Middle frontal gyrus (tissue), 1 donor: ENCODE data around the gene NDUFS7.

Source experiments
- DNase-seq: peaks from one replicate; pipeline ENCODE4 v3.0.0-alpha.2; 2015; ENCODE audit warnings: low spot score; ENCODE audit errors: extremely low spot score

Gene NDUFS7

DNA sequence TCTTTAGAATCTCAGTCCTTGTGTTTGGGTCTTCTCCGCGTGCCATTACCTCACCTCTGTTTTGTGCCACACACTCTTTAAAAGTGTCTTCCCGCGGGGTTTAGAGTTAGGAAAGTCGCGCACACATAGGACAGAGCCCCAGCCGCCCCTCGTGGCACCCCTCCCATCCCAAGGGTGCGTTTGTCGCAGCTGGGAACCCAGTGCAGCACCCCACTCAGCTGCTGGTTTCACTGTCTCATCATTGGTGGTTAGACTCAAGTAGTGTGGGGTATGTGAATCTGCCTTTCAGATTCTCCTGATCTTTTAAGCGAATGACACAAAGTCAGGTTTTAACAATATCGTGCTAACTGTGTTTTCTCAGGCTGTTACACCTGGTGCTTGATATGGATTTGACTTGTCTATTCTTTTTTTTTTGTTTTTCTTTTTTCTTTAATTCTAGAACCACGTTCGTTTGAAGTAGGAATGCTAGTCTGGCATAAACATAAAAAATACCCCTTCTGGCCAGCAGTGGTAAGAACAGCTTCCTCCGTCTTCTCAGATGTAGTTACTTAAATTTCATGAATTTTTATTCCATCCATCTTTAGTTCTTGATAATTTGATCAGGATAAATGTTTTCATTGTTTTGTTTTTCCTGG is 19.5 kb upstream of the NDUFS7 start:
- DNase-seq: no peak

DNA sequence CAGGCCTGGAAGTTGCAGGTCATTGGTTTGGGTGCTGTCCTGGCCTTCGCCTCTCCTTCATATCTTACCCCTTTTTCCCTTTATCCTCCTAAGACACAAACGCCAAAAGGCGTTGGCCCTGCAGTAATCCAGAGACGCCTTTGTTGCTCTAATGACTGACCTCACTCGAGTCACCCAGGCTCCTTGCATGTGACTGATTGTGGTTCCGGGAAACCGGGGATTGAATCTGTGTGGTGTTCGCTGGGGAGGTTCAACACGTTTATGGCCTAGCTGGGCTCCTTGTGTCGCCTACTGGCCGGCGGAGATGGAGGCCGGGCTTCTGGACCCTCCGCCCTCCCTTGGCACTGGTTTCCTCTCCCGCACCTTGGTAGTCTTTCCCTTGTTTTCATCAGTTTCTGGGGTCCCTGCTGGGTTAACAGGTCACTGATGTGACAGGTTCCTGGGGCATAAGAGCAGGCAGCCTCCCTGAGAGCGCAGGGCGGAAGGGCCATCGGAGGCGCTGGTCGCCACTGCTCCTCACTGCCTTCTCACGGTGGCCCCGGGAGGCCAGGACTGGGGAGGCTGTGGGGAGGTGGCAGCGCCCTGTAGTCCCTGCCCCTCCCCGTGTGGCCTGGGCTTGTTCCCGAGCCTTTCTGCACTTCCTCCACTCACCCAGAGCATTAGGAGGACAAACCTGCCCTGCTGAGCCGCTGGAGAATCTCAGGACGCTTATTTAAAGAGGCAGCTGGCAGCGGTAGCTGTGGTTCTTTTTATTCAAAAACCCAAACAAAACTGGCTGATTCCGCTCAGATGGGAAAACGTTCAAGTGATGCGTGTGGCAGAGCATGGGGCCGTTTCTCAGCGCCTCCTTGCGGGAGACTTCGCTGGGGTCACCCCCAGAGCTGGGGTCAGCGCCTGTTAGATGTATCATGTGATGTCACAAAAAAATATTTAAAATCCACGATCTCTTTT is 18.1 kb upstream of the NDUFS7 start:
- no peak for DNase-seq

DNA sequence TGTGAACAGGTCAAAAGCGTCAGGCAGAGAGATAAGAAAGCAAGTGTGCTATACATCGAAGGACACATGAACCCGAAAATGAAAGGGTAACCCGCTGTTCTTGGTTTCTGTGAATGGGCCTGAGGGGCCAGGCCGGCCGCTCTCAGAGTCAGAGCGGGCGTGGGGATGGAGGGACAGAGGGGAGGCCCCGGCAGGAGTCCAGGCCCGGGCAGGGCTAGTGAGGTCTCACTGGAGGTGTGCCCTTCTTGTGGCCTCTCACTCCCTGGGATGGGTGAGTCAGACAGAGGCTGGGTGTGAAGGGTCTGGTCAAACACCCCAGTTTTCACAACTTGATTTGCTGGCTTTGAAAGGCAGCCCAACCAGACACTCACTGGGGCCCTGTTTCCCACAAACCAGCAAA is 17.4 kb upstream of the NDUFS7 start:
- no peak for DNase-seq

DNA sequence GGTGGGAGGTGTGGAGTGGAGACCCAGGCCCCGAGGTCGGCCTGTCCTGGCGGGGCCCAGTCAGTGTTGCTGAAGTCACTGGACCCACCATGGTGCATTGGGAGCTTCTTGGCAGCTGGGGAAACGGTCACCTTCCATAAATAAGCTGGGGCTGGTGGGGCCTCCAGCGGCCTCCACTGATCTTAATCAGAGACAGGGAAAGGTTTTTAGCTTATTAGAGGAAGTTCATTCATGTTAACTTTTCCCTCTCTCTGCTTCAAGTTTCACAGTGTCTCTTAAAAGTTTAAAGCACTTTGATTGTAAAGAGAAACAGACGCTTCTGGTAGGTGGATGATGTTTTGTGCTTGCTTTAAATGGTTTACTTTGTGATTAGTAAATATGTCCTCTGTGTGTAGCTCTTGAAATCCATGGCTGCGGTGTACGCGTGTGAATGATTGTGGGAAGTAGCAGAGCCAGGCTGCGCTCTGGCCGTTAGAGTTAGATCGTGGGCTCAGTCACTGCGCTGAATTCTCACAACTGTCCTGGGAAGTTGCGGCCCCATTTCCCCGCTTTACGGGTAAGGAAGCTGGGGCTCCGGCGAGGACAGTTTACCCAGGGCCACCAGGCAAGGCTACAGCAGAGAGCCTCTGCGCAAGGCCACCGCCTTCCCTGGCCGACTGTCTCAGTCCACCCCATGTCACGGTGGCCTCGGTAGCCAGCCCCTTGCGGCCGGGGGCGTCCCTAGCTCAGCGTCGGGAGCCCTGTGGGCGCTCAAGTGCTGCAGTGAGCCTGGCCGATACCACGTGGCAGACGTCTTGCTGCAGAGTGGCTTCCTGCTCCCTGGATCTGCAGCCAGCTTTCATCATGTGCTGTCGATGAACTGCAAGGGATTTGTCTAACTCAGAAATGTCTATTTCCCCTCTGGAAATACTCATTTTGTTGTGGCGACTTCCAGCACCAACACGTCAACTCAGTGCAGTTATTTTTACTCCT is 16.5 kb upstream of the NDUFS7 start:
- no peak for DNase-seq

DNA sequence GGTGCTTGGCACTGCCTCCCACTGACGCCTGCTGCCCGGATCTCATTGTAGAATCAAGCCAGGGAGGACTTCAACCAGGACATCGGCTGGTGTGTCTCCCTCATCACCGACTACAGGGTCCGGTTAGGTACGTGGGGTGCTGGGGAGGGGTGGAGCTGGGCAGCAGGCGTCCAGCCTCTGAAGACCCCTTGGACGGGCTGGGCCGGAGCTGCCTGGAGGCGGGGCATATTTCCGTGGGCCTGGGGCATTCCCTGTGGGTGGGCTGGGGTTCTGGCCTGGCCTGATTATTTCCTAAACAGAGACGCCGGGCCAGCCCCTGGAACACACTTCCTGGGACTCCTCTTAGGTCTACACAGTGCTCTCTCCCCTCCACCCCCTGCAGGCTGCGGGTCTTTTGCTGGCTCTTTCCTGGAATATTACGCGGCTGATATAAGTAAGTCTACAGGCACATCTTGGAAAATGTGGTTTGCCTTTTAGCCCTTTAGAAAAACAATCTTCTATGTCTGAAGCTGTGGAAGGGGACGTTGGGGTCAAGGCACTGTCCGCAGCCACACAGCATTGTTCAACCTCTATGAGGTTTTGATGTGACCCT is 14.4 kb upstream of the NDUFS7 start:
- no peak for DNase-seq

DNA sequence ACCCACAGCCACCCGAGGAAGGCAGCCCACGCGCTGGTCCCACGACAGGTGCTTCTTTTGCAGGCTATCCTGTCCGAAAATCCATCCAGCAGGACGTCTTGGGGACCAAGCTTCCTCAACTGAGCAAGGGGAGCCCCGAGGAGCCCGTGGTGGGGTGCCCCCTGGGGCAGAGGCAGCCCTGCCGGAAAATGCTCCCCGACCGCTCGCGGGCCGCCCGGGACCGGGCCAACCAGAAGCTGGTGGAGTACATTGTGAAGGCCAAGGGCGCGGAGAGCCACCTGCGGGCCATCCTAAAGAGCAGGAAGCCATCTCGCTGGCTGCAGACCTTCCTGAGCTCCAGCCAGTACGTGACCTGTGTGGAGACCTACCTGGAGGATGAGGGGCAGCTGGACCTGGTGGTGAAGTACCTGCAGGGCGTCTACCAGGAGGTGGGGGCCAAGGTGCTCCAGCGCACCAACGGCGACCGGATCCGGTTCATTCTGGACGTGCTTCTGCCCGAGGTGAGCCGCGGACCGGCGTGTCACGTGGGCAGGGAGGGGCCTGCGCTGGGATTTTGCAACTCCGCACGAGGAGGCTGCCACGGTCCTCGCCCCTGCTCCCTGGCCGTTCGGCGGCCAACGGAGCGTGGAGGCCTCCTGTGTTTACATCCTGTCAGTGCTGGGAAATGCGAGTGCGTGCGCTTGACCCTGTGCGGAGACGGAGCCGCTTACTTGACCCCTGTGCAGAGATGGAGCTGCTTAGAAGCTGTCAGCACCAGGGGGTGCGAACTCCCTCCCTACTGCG is 12.9 kb upstream of the NDUFS7 start:
- DNase-seq: no peak

DNA sequence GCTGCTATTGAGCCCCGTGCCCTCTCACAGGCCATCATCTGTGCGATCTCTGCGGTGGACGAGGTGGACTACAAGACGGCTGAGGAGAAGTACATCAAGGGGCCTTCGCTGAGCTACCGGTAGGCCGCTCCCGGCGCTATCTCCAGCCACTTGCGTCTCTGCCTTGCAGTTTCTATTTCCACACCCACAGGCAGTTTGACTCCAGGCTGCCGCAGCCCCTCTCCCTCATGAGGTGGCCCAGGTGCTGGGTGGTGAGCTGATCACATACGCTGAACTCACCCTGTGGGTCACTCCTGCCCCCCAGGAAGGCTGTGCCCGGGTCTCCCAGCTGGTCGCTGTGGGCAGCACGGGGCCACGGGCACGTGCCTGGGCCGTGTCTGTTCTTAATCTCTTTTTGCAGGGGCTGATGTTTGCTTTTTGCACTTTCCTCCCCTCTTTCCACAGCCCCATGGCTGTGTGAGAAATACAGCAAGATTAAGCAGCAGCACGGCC is 10.6 kb upstream of the NDUFS7 start:
- DNase-seq: no peak

DNA sequence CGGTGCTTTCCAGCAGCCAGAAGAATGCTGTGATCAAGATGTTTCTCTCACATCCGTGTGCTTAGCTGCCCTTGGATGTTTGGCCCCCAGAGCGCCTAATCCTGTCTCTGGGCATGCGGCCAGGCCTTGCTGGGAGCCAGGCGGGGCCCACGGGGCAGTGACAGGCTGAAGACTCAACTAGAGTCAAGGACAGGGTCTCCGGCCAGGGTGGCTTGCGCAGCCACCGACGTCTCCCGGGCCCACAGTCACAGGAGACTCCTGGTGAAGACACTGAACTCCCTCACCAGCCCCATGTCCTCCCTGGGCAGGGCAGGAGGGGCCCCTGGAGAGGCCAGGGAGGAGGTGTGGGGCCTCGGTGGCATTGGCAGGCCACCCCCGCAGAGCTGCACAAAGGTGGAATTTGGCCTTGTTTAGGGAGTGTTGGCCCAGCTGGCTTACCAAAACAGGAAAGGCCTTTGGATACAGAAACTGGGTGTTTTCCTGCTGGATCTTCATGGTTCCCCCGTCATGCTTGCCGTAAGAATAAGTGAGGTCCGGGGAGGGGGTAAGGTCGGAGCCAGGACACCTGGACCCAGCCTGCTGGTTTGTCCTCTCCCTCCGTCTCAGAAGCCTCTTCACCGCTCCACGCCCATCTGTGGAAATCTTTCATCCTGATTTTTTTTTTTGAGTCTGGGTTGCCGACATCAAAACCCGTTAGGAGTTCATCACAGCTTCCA is 10.0 kb upstream of the NDUFS7 start:
- no peak for DNase-seq

DNA sequence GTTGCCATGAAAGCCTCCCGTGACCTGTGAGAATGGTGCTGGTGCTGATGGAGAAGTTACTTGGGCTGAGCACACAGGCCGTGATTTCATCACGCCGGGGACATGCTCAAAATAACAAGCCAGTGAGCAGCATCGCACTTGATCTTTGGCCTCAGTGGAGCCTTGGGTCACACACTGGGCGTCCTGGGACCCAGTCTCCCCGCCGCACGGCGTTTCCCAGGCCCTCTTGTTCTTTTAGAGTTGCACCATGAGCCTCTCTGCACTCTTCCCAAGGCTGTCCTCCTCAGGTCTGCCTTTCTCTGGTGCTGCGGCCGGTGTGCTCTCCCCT is 9.5 kb upstream of the NDUFS7 start:
- no peak for DNase-seq

DNA sequence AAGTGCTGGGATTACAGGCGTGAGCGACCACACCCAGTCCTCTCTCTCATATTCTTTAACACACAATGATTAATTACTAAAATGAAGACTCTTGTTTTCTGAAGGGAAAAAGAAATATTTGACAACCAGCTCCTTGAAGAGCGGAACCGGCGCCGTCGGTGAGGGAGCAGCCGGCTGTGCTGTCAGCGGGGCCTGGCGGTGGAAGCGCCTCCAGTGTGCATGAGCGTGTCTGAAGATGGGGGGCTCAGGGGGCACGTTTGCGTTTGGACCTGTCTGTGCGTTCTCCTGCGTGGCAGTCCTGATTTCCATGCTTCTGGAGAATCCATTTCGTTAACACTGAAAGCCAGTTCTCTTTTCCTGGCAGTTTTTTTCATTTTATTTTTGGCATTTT is 7.3 kb upstream of the NDUFS7 start:
- DNase-seq: no peak

DNA sequence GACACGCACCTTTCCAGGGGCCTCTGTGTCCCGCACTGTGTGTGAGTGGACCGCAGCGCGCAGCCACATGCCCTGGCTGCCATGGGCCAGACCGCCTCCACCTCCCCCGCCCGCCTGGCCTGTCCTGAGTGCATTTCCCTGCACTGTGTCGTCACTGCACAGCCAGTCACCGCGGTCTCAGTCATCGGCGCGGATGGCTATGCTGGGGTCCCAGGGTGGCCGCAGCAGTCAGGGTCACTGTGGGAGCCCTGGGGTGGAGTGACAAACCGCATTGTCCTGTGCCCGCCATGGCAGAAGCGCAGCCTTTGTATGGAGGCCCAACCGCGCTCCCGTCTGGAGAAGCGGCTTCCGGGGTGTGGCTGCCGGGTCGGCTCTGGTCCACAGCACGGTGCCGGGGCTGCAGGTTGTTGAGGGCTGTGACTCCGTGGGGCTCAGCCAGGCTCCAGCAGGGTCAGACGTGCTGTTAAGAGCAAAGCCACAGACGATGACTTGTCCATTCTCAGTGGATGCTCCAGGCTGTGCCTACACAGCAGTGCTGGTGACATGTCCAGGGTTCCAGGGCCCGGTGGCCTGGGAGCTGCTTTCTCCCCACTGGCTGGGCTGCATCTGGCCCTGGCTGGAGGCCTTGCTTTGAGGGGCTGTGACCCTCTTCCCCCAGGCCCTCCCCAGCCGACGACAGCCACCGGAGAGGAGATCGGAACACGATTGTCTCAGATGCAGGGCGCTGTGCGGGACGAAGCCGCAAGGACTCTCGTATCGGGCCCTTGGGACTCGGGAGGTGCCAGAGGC is 6.3 kb upstream of the NDUFS7 start:
- no peak for DNase-seq

DNA sequence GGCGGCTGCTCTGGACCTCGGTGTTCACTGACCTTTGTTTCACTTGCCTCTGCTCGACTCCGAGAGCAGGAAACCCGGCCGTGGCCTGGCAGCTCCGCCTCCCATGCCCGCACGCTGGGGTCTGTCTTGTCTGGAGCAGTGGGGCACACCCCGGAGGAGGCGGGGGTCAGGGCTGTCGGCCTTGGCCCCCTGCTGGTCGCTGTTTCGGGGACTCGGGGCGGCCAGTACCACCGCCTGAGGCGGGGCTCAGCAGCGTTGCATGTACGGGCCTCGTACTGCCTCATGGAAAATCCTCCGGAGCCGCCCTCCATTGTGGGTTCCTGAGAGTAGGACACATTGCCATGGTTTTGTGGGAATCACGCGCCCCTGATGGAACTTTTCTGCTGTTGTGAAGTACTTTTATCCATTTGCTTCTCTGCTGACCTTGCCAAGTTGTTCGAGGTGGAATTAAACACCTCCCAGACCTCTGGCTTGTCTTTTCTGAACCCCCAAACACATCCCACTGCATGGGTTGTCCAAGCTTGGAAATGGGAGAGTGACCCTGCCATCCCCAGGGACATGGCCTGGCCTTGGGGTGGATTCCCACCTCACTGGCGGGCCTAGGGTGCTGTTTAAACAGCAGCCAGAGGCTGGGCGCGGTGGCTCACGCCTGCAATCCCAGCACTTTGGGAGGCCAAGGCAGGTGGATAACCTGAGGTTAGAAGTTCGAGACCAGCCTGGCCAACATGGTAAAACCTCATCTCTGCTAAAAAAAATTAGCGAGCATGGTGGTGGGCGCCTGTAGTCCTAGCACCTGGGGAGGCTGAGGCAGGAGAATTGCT is 5.5 kb upstream of the NDUFS7 start:
- DNase-seq: no peak

DNA sequence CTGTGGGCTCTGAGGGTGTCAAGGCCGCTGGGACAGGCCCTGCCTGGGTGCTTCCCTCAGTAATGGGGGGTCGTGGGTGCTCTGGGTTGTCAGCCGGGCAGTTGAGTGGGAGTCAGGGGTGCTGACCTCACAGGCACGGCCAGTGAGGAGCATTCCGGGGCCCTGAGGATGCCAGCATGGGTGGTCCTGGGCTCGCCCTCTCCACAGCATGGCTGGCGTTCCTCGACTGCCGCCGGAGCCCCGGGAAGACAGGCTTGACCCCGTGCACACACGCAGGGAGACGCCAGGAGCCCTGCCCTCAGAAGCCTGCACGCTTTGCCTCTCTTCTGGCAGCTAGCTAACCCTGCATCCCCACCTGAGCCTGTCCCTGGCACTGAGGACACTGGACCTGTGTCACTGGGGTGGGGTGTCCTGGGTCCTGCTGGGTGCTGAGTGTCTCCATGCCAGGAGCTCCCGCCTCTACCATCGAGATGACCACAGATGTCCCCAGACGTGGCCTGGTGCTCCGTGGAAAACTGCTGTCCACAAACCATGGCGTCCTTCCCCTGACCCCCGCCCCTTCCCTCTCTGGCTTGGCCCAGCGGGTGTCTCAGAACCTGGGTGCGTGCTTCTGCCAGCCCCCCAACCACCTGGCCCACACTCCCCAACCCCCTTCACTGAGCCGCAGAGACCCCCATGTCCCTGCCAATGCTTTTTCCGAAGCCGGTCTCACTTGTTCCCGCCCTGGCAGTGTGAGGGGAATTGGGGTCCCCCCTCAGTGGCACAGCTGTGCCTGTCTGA is 4.4 kb upstream of the NDUFS7 start:
- no peak for DNase-seq

DNA sequence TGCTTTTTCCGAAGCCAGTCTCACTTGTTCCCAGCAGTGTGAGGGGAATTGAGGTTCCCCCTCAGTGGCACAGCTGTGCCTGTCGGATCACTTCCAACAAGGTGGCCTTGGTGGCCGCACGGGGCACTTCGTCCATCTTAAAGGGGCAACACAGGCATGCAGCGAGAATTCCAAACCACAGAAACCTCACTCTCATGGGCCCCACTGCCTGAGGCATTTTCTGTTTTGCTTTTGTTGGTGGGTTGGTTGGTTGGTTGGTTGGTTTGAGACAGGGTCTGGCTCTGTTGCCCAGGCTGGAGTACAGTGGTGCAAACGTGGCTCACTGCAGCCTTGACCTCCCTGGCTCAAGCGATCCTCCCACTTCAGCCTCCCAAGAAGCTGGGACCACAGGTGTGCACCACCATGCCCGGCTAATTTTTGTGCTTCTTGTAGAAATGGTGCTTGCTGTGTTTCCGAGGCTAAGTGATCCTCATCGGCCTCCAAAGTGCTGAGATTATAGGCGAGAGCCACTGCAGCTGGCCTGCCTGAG is 3.7 kb upstream of the NDUFS7 start:
- DNase-seq: no peak

DNA sequence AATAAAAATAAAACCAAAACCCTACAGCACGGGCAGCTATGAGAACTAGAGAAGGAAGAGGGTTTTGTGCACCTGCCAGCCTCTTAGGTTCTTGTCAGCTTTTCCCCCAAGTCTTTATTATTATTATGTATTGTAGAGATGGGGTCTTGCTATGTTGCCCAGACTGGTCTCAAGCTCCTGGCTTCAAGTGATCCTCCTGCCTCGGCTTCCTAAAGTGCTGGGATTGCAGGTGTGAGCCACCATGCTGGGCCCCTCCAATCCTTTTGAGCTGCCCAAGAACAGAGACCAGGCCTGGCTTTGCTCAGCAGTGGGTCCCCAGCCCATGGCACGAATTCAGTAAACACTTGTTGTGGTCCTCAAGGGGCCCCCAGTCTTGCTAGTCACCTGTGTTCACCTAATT is 1.5 kb upstream of the NDUFS7 start:
- DNase-seq: no peak

DNA sequence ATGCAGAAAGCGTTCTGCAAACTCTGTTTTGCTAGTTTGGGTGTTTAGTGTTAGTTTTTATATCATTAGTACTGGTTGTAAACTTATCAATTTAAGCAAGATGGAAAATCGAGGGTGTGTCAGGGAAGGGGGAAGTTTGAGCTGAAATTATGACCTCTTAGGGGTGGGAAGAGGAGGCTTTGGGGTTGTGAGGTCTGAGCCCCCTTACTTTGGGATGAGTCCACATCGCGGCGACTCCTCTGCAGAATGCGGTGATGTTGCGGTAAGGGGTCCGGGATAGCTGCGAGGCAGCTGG is 743 bp upstream of the NDUFS7 start:
- no peak for DNase-seq

DNA sequence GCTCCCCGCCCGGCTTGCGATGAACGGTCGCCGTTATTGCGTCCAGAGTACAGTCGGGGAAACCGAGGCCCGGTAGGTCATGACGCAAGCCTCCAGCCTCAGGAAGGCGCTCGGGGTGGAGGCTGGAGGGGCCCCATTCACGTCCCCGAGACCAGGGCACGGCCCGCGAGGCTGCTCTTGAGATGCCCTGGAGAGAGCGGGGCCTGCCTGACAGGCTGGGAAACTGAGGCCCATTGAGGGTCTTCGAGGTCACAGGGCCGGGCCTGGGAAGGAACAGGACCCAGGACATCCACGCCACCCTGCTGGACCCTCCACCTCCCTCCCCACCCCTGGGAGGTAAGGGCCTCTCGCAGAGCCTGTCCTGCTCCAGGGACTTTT is 367 bp downstream of the NDUFS7 start:
- DNase-seq: no peak
